DOHH2 (cell line): ENCODE results near the gene TUBB4B.
"Not testable (repeated sequence)": the region's sequence is repeated elsewhere in the genome, so short reads cannot be mapped to it uniquely, and the experiment has no call there.

Source experiments
- CTCF ChIP-seq: fragments of 200-600 bp; sonication (generic); IDR thresholded peaks from one replicate; pipeline ENCODE4 v1.5.1; 2014; ENCODE audit warnings: antibody characterized with exemption, mild to moderate bottlenecking, low read depth, low read length; ENCODE audit not compliant: poor library complexity, severe bottlenecking
- EZH2phosphoT487 ChIP-seq: fragments of 200-600 bp; sonication (generic); IDR thresholded peaks from 2 replicates; pipeline ENCODE4 v1.6.1; 2017; ENCODE audit warnings: borderline replicate concordance, mild to moderate bottlenecking, antibody characterized with exemption, low read length, moderate library complexity, mixed read lengths

GRCh38 chr9:137243266-137243625 lies 2.2 kb downstream of the TUBB4B start:
- TF ChIP-seq CTCF, EZH2phosphoT487: not testable (repeated sequence)
